PC-3 (cell line): ENCODE results near the gene NUPR2. TPM values are rescaled to one million over a fixed set of nuclear protein-coding genes. Genes with fewer than 3 reads are reported as not detected.
"Not testable (repeated sequence)": the region's sequence is repeated elsewhere in the genome, so short reads cannot be mapped to it uniquely, and the experiment has no call there.

Experiments
- ATAC-seq: fragments of 200-7000 bp; cut with Tn5 transposase; 2 replicates; pipeline ENCODE4 v1.9.1; 2020; ENCODE audit warnings: mild to moderate bottlenecking, moderate library complexity
- BruUV-seq: library from RNA; stranded (reverse); fragments of 400-500 nt; replicated peaks from 2 replicates; lab custom pipeline; 2021; lab: Mats Ljungman, UMichigan
- CTCF ChIA-PET: fragments of 300-600 bp; sonication (Branson Sonifier 250); formaldehyde crosslinking; loops from one replicate; lab custom pipeline; 2022; ENCODE audit warnings: antibody characterized with exemption; lab: Charles Lee
- POLR2A ChIA-PET: fragments of 300-600 bp; sonication (Branson Sonifier 250); formaldehyde crosslinking; loops from one replicate; lab custom pipeline; 2022; ENCODE audit warnings: antibody characterized with exemption; ENCODE audit not compliant: unreplicated experiment; lab: Charles Lee
- DNase-seq: peaks from one replicate; pipeline ENCODE4 v3.0.0-alpha.2; 2015
- H2AFZ ChIP-seq: fragments of 300-600 bp; sonication (generic); 2 replicates; pipeline ENCODE4 v1.6.0; 2016; ENCODE audit warnings: antibody characterized with exemption, low read length
- H3F3A ChIP-seq: fragments of 300-600 bp; sonication (generic); one replicate; pipeline ENCODE4 v1.6.0; 2017; ENCODE audit warnings: antibody characterized with exemption, low read length, control low read depth, mild to moderate bottlenecking; ENCODE audit not compliant: unreplicated experiment
- H3K27ac ChIP-seq: fragments of 300-600 bp; sonication (generic); 2 replicates; pipeline ENCODE4 v1.5.1; 2016; ENCODE audit warnings: mild to moderate bottlenecking, low read length
- H3K27me3 ChIP-seq: fragments of 300-600 bp; sonication (generic); 2 replicates; pipeline ENCODE4 v1.6.1; 2016; ENCODE audit warnings: low read length, mixed read lengths
- H3K36me3 ChIP-seq: fragments of 300-600 bp; sonication (generic); 2 replicates; pipeline ENCODE4 v1.6.1; 2016; ENCODE audit warnings: low read depth, mixed run types, low read length, mixed read lengths
- H3K4me1 ChIP-seq: fragments of 300-600 bp; sonication (generic); 2 replicates; pipeline ENCODE4 v1.5.1; 2016; ENCODE audit warnings: low read length; ENCODE audit not compliant: insufficient read depth
- H3K4me2 ChIP-seq: fragments of 300-600 bp; sonication (generic); 2 replicates; pipeline ENCODE4 v1.6.0; 2016; ENCODE audit warnings: low read length
- H3K4me3 ChIP-seq: fragments of 300-600 bp; sonication (generic); 2 replicates; pipeline ENCODE4 v1.5.1; 2016; ENCODE audit warnings: mild to moderate bottlenecking, low read length, mixed read lengths
- H3K79me2 ChIP-seq: fragments of 300-600 bp; sonication (generic); 2 replicates; pipeline ENCODE4 v1.6.1; 2017; ENCODE audit warnings: low read length, mixed read lengths
- H3K9ac ChIP-seq: fragments of 300-600 bp; sonication (generic); 2 replicates; pipeline ENCODE4 v1.6.0; 2016; ENCODE audit warnings: mild to moderate bottlenecking, low read length
- H3K9me2 ChIP-seq: fragments of 300-600 bp; sonication (generic); replicated peaks from 2 replicates; pipeline ENCODE4 v1.6.1; 2016; ENCODE audit warnings: mixed run types, low read length, mixed read lengths
- H3K9me3 ChIP-seq: fragments of 300-600 bp; sonication (generic); 2 replicates; pipeline ENCODE4 v1.6.1; 2016; ENCODE audit warnings: low read length, mixed read lengths
- H4K20me1 ChIP-seq: fragments of 300-600 bp; sonication (generic); 2 replicates; pipeline ENCODE4 v1.6.1; 2016; ENCODE audit warnings: low read length, mixed read lengths
- CTCF ChIP-seq: fragments of 300-600 bp; sonication (generic); conservative IDR thresholded peaks from 2 replicates; pipeline ENCODE4 v1.5.1; 2017; ENCODE audit warnings: antibody characterized with exemption, low read depth, mild to moderate bottlenecking, low read length
- EZH2 ChIP-seq: fragments of 300-600 bp; sonication (generic); IDR thresholded peaks from one replicate; pipeline ENCODE4 v1.6.1; 2017; ENCODE audit warnings: antibody characterized with exemption, mild to moderate bottlenecking, low read length; ENCODE audit not compliant: unreplicated experiment
- EZH2phosphoT487 ChIP-seq: fragments of 300-600 bp; sonication (generic); IDR thresholded peaks from 2 replicates; pipeline ENCODE4 v1.6.1; 2018; ENCODE audit warnings: mild to moderate bottlenecking, antibody characterized with exemption, low read length, borderline replicate concordance
- intact Hi-C: fragments of 100-400 bp; cut with micrococcal nuclease; formaldehyde crosslinking; loops from 2 replicates; pipeline ENCODE4 v1.9.0; 2023
- total RNA-seq: library from RNA; depleted of rRNA; stranded (reverse); fragments of >200 nt; gene quantifications from 2 replicates; pipeline ENCODE4 v1.2.3, GENCODE V29; 2014

Gene NUPR2
- total RNA-seq, 1 experiment from 2014 or later, result not detected

GRCh38 chr7:56121440-56121839 is 5.2 kb upstream of the NUPR2 start:
- Histone ChIP-seq H3K27me3 (no peaks in the 10 kb centered on the region), H3K79me2 (no peaks in the 10 kb centered on the region), H3F3A (no peaks in the 10 kb centered on the region), H3K36me3 (no peaks in the 10 kb centered on the region), H3K27ac (no peak overlapping the region), H3K9me2 (no peaks in the 10 kb centered on the region), H3K4me1 (no peaks in the 10 kb centered on the region), H3K4me2 (no peak overlapping the region), H4K20me1 (no peaks in the 10 kb centered on the region), H3K4me3 (no peak overlapping the region), H3K9me3 (no peaks in the 10 kb centered on the region), H3K9ac (no peak overlapping the region), H2AFZ (no peak overlapping the region)
- no TSS peak for BruUV-seq
- intact Hi-C loops, result no loop called here
- POLR2A ChIA-PET, result no interaction called here
- CTCF ChIA-PET, result no interaction called here
- TF ChIP-seq EZH2 (no peak), CTCF (no peak), EZH2phosphoT487 (no peak)
- ATAC-seq (no peak), DNase-seq (no peak)

- H3K9me2 ChIP-seq, H3K36me3 ChIP-seq, H3K9me3 ChIP-seq, H3K27ac ChIP-seq, H3K9ac ChIP-seq, H2AFZ ChIP-seq, H3K4me1 ChIP-seq, ATAC-seq, intact Hi-C loops, H3K27me3 ChIP-seq, DNase-seq, POLR2A ChIA-PET, H3F3A ChIP-seq, BruUV-seq, H3K4me2 ChIP-seq, H3K4me3 ChIP-seq, H3K79me2 ChIP-seq, CTCF ChIA-PET, H4K20me1 ChIP-seq: not testable (repeated sequence)
Observed at GRCh38 chr7:56112244-56112643, 4.0 kb downstream of the NUPR2 start.

- POLR2A ChIA-PET, result no interaction called here
- Histone ChIP-seq H3K27ac (no peak overlapping the region), H2AFZ (no peak overlapping the region), H3K79me2 (peaks cover 7% of the 10 kb centered on the region), H4K20me1 (no peaks in the 10 kb centered on the region), H3K4me1 (no peaks in the 10 kb centered on the region), H3F3A (no peaks in the 10 kb centered on the region), H3K9me3 (no peaks in the 10 kb centered on the region), H3K36me3 (no peaks in the 10 kb centered on the region), H3K4me2 (no peak overlapping the region), H3K9me2 (no peaks in the 10 kb centered on the region), H3K4me3 (no peak overlapping the region), H3K27me3 (no peaks in the 10 kb centered on the region), H3K9ac (no peak overlapping the region)
- no peak for DNase-seq
- CTCF ChIA-PET, result no interaction called here
- BruUV-seq, result no TSS peak
- TF ChIP-seq EZH2 (no peak), EZH2phosphoT487 (no peak), CTCF (no peak)
- no peak for ATAC-seq
- intact Hi-C loops, result no loop called here
Observed at GRCh38 chr7:56110611-56111010, 5.6 kb downstream of the NUPR2 start.
